Measurements from ENCODE around the gene APOC1.
"Not testable (repeated sequence)": the region's sequence is repeated elsewhere in the genome, so short reads cannot be mapped to it uniquely, and the experiment has no call there.

Gene APOC1

GRCh38 chr19:44890366-44891015, 23.9 kb upstream of the APOC1 start:
- peak; percentile 99 for DNase-seq

- no peak for DNase-seq
Measured at GRCh38 chr19:44891016-44891882, 23.2 kb upstream of the APOC1 start, which contains the start of gene TOMM40. TOMM40 (plus strand) TSS chr19:44891254; CDS start chr19:44891416, 162 bp downstream.

- no peak for DNase-seq
Measured at GRCh38 chr19:44892932-44893331, 21.5 kb upstream of the APOC1 start.

GRCh38 chr19:44893332-44894051, 20.9 kb upstream of the APOC1 start:
- no peak for DNase-seq

GRCh38 chr19:44894052-44894400, 20.4 kb upstream of the APOC1 start:
- no peak for DNase-seq

GRCh38 chr19:44894946-44895345, 19.5 kb upstream of the APOC1 start:
- DNase-seq, result no peak

GRCh38 chr19:44897835-44898234, 16.6 kb upstream of the APOC1 start:
- no peak for DNase-seq

- no peak for DNase-seq
Measured at GRCh38 chr19:44900328-44901244, 13.8 kb upstream of the APOC1 start.

- no peak for DNase-seq
Measured at GRCh38 chr19:44903216-44903601, 11.2 kb upstream of the APOC1 start.

- DNase-seq, result peak; percentile 91
Measured at GRCh38 chr19:44903602-44904425, 10.6 kb upstream of the APOC1 start.

GRCh38 chr19:44904426-44904994, 9.9 kb upstream of the APOC1 start:
- no peak for DNase-seq

GRCh38 chr19:44905437-44906160, 8.8 kb upstream of the APOC1 start, which contains the start of gene APOE:
APOE (plus strand) TSS chr19:44905796; CDS start chr19:44906625, 829 bp downstream.
- no peak for DNase-seq

- no peak for DNase-seq
Measured at GRCh38 chr19:44907613-44908012, 6.8 kb upstream of the APOC1 start.

- DNase-seq, result no peak
Measured at GRCh38 chr19:44908074-44908835, 6.2 kb upstream of the APOC1 start.

GRCh38 chr19:44908836-44909261, 5.6 kb upstream of the APOC1 start:
- DNase-seq, result no peak

GRCh38 chr19:44909775-44910174, 4.6 kb upstream of the APOC1 start:
- no peak for DNase-seq

GRCh38 chr19:44911896-44912295, 2.5 kb upstream of the APOC1 start:
- DNase-seq, result not testable (repeated sequence)

GRCh38 chr19:44912854-44913253, 1.6 kb upstream of the APOC1 start:
- no peak for DNase-seq
